ENCODE data around the gene FAM78A.

DNA sequence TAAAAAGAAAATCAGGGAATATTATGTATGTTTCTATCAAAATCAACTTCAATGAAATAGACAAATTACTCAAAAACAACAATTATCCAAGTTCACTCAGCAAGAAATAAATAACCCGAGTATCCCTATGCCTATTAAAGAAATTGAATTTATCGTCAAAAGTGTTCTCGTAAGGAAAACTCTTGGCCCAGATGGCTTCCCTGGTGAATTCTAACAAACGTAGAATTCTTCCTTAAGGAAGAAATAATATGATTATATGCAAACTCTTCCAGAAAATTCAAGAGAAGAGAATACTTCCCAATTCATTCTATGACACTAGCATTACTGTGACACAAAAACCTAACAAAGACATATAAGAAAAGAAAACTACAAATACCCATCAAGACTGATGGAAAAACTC, 29.7 kb downstream of the FAM78A start:
- TF ChIP-seq POLR2A (IDR thresholded peaks at IDR 0.05; ENCODE audit: low read depth, low read length) = no peak
- no peak for TF ChIP-seq POU2F2 (IDR thresholded peaks at IDR 0.05; ENCODE audit: low read depth, low read length)

Measured in GM12891 (cell line).